CD8-positive, alpha-beta memory T cell (primary cell): Measurements from ENCODE around the gene ANO9. TPM values are rescaled to one million over a fixed set of nuclear protein-coding genes. Genes with fewer than 3 reads are reported as not detected.
A peak's percentile ranks its signal among the peaks of the same experiment; 100 is the strongest.
"Not testable (repeated sequence)": the region's sequence is repeated elsewhere in the genome, so short reads cannot be mapped to it uniquely, and the experiment has no call there.

Source experiments
- CTCF ChIA-PET: fragments of 350-600 bp; sonication (Branson Sonifier 250); formaldehyde crosslinking; loops from one replicate; lab custom pipeline; 2021; ENCODE audit warnings: antibody characterized with exemption; lab: Charles Lee
- POLR2A ChIA-PET: fragments of 350-600 bp; sonication (Branson Sonifier 250); formaldehyde crosslinking; loops from one replicate; lab custom pipeline; 2021; ENCODE audit warnings: antibody characterized with exemption; lab: Charles Lee
- DNase-seq, 5 donors: peaks; one replicate each; pipeline versions ENCODE4 v3.0.0 to v3.0.0-alpha.2; 2020 to 2022; ENCODE audit warnings: mixed read lengths in 1 of 5
- H3K27ac ChIP-seq: one replicate; pipeline ENCODE4 v1.7.0; 2013; ENCODE audit warnings: low read depth, mild to moderate bottlenecking, low read length, moderate library complexity
- H3K27me3 ChIP-seq: 2 replicates; pipeline ENCODE4 v1.7.0; 2013; ENCODE audit warnings: low read length, mild to moderate bottlenecking; ENCODE audit not compliant: insufficient read depth, poor library complexity, severe bottlenecking
- H3K36me3 ChIP-seq: 2 replicates; pipeline ENCODE4 v1.7.0; 2013; ENCODE audit warnings: mild to moderate bottlenecking, low read length, moderate library complexity; ENCODE audit not compliant: insufficient read depth
- H3K4me1 ChIP-seq: 2 replicates; pipeline ENCODE4 v1.7.0; 2013; ENCODE audit warnings: mild to moderate bottlenecking, low read length, moderate library complexity; ENCODE audit not compliant: insufficient read depth
- H3K4me3 ChIP-seq: 2 replicates; pipeline ENCODE4 v1.7.0; 2013; ENCODE audit warnings: mild to moderate bottlenecking, low read length
- H3K9me3 ChIP-seq: 2 replicates; pipeline ENCODE4 v1.7.0; 2013; ENCODE audit warnings: mild to moderate bottlenecking, low read length
- H3K27ac Mint-ChIP-seq, 8 donors: one replicate each; pipeline ENCODE4 v1.8.0; 2020 to 2021; ENCODE audit warnings: mixed read lengths in 8 of 8, mild to moderate bottlenecking in 6 of 8, inconsistent platforms in 3 of 8, moderate library complexity in 3 of 8
- H3K27me3 Mint-ChIP-seq, 2 donors: one replicate each; pipeline ENCODE4 v1.8.0; 2020 to 2021; ENCODE audit warnings: mixed read lengths in 2 of 2, mild to moderate bottlenecking in 1 of 2, moderate library complexity in 1 of 2
- H3K36me3 Mint-ChIP-seq, 3 donors: one replicate each; pipeline ENCODE4 v1.8.0; 2020 to 2021; ENCODE audit warnings: mixed read lengths in 3 of 3, inconsistent platforms in 1 of 3, mild to moderate bottlenecking in 1 of 3
- H3K4me1 Mint-ChIP-seq, 3 donors: one replicate each; pipeline ENCODE4 v1.8.0; 2020 to 2021; ENCODE audit warnings: mixed read lengths in 3 of 3, inconsistent platforms in 1 of 3, mild to moderate bottlenecking in 1 of 3
- H3K4me3 Mint-ChIP-seq, 7 donors: one replicate each; pipeline ENCODE4 v1.8.0; 2020 to 2021; ENCODE audit warnings: mixed read lengths in 7 of 7, mild to moderate bottlenecking in 6 of 7, moderate library complexity in 4 of 7, inconsistent platforms in 2 of 7
- H3K9me3 Mint-ChIP-seq, 5 donors: one replicate each; pipeline ENCODE4 v1.8.0; 2020 to 2022; ENCODE audit warnings: mixed read lengths in 5 of 5, mild to moderate bottlenecking in 3 of 5, moderate library complexity in 2 of 5, inconsistent platforms in 1 of 5
- polyA plus RNA-seq: library from polyadenylated mRNA; unstranded; fragments of 300-500 nt; fragmentation: Illumina TruSeq; gene quantifications from one replicate; pipeline ENCODE4 v1.2.3, GENCODE V29; 2021
- total RNA-seq, 2 experiments: library from RNA; stranded (reverse); gene quantifications; one replicate each; pipeline ENCODE4 v1.2.3, GENCODE V29; 2021

The ANO9 gene
- total and polyA plus RNA-seq, 3 experiments from 2014 or later, result 12.2 to 26.4 (median 25.3) TPM

- no peak for DNase-seq
- Mint-ChIP-seq H3K27me3 (no peaks in the 10 kb centered on the region), H3K4me3 (no peak overlapping the region), H3K4me1 (peaks cover 0 to 29% (median 12%) of the 10 kb centered on the region in 3 donors), H3K9me3 (no peaks in the 10 kb centered on the region), H3K36me3 (peaks cover 0 to 16% (median 0%) of the 10 kb centered on the region in 3 donors), H3K27ac (peak overlapping the region in 2 of 8 donors; percentile 71 to 89)
- Histone ChIP-seq H3K4me1 (peaks cover 20% of the 10 kb centered on the region), H3K36me3 (no peaks in the 10 kb centered on the region), H3K27ac (no peak overlapping the region), H3K27me3 (no peaks in the 10 kb centered on the region), H3K4me3 (no peak overlapping the region), H3K9me3 (no peaks in the 10 kb centered on the region)
- POLR2A ChIA-PET, result interaction anchor here (0.6 to 3.3 kb wide), 5 partner anchors 8 to 138 kb away, joined by 3 to 62 read pairs (median 8); partner anchors contain the start of genes PTDSS2 and SIGIRR
- CTCF ChIA-PET, result interaction anchor here (1.1 to 10.3 kb wide), 2 partner anchors 42 to 156 kb away, joined by 3 to 158 read pairs; partner anchors contain the start of genes ANO9 and PTDSS2
These were observed 37.1 kb downstream of the ANO9 start for GRCh38 chr11:404551-405264.

- Histone ChIP-seq H3K4me1 (peaks cover 20% of the 10 kb centered on the region), H3K27me3 (no peaks in the 10 kb centered on the region), H3K4me3 (no peak overlapping the region), H3K9me3 (no peaks in the 10 kb centered on the region), H3K27ac (no peak overlapping the region), H3K36me3 (no peaks in the 10 kb centered on the region)
- Mint-ChIP-seq H3K27me3 (no peaks in the 10 kb centered on the region), H3K9me3 (no peaks in the 10 kb centered on the region), H3K27ac (peak overlapping the region in 1 of 8 donors; percentile 58), H3K4me3 (no peak overlapping the region), H3K36me3 (peaks cover 0 to 8% (median 0%) of the 10 kb centered on the region in 3 donors), H3K4me1 (peaks cover 0 to 21% (median 12%) of the 10 kb centered on the region in 3 donors)
- DNase-seq, result no peak
- ChIA-PET POLR2A (interaction anchor here (0.9 to 1.1 kb wide), 2 partner anchors 9 to 38 kb away, joined by 3 to 4 read pairs; no protein-coding TSS in a partner anchor), CTCF (interaction anchor here (10.3 kb wide), 1 partner anchor 43 kb away, joined by 158 read pairs; the partner anchor contains the start of genes ANO9 and PTDSS2)
These were observed 37.9 kb downstream of the ANO9 start for GRCh38 chr11:403761-404431.

- Mint-ChIP-seq H3K36me3 (peaks cover 0 to 4% (median 0%) of the 10 kb centered on the region in 3 donors), H3K27ac (no peak overlapping the region), H3K4me3 (no peak overlapping the region), H3K4me1 (peaks cover 0 to 16% (median 12%) of the 10 kb centered on the region in 3 donors), H3K9me3 (no peaks in the 10 kb centered on the region), H3K27me3 (no peaks in the 10 kb centered on the region)
- no peak overlapping the region for H3K27ac ChIP-seq
- ChIA-PET CTCF (interaction anchor here (10.3 kb wide), 1 partner anchor 43 kb away, joined by 158 read pairs; the partner anchor contains the start of genes ANO9 and PTDSS2), POLR2A (interaction anchor here (0.9 kb wide), 1 partner anchor 9 kb away, joined by 3 read pairs; no protein-coding TSS in a partner anchor)
- H3K36me3 ChIP-seq, result no peaks in the 10 kb centered on the region
- H3K9me3 ChIP-seq, result no peaks in the 10 kb centered on the region
- peaks cover 19% of the 10 kb centered on the region for H3K4me1 ChIP-seq
- H3K4me3 ChIP-seq, result no peak overlapping the region
- no peaks in the 10 kb centered on the region for H3K27me3 ChIP-seq
- no peak for DNase-seq
These were observed 38.6 kb downstream of the ANO9 start for GRCh38 chr11:403021-403760.

- H3K27ac ChIP-seq, H3K4me3 ChIP-seq, H3K27ac Mint-ChIP-seq, H3K4me3 Mint-ChIP-seq, H3K36me3 ChIP-seq, H3K9me3 ChIP-seq, POLR2A ChIA-PET, H3K27me3 Mint-ChIP-seq, H3K9me3 Mint-ChIP-seq, H3K27me3 ChIP-seq, CTCF ChIA-PET, H3K4me1 ChIP-seq, DNase-seq, H3K36me3 Mint-ChIP-seq: not testable (repeated sequence)
- H3K4me1 Mint-ChIP-seq, result peaks cover 0 to 16% (median 5%) of the 10 kb centered on the region in 3 donors
These were observed 40.6 kb downstream of the ANO9 start for GRCh38 chr11:401196-401595.

GRCh38 chr11:400241-400689 lies 41.5 kb downstream of the ANO9 start:
- Mint-ChIP-seq H3K4me3 (no peak overlapping the region), H3K27me3 (no peaks in the 10 kb centered on the region), H3K36me3 (peaks cover 0 to under 1% (median 0%) of the 10 kb centered on the region in 3 donors), H3K4me1 (peaks cover 0 to 12% (median 1%) of the 10 kb centered on the region in 3 donors), H3K9me3 (no peaks in the 10 kb centered on the region), H3K27ac (no peak overlapping the region)
- ChIA-PET CTCF (interaction anchor here (1.3 kb wide), 1 partner anchor 48 kb away, joined by 5 read pairs; no protein-coding TSS in a partner anchor), POLR2A (no interaction called here)
- no peak overlapping the region for H3K27ac ChIP-seq
- no peak overlapping the region for H3K4me3 ChIP-seq
- no peaks in the 10 kb centered on the region for H3K36me3 ChIP-seq
- no peaks in the 10 kb centered on the region for H3K27me3 ChIP-seq
- no peaks in the 10 kb centered on the region for H3K9me3 ChIP-seq
- peaks cover 4% of the 10 kb centered on the region for H3K4me1 ChIP-seq
- no peak for DNase-seq

- Mint-ChIP-seq H3K4me3 (no peak overlapping the region), H3K27me3 (no peaks in the 10 kb centered on the region)
- POLR2A ChIA-PET, result no interaction called here
These were observed 42.0 kb downstream of the ANO9 start for GRCh38 chr11:399731-400211.

GRCh38 chr11:398826-399225 lies 43.0 kb downstream of the ANO9 start:
- Histone ChIP-seq H3K27ac (no peak overlapping the region), H3K4me3 (no peak overlapping the region), H3K27me3 (no peaks in the 10 kb centered on the region), H3K36me3 (no peaks in the 10 kb centered on the region), H3K9me3 (no peaks in the 10 kb centered on the region), H3K4me1 (peaks cover 4% of the 10 kb centered on the region)
- Mint-ChIP-seq H3K4me3 (peak overlapping the region in 1 of 7 donors; percentile 8), H3K27me3 (peaks cover 0 to 2% of the 10 kb centered on the region in 2 donors), H3K9me3 (no peaks in the 10 kb centered on the region), H3K4me1 (peaks cover 0 to 11% (median 0%) of the 10 kb centered on the region in 3 donors), H3K27ac (peak overlapping the region in 1 of 8 donors; percentile 63), H3K36me3 (no peaks in the 10 kb centered on the region)
- no peak for DNase-seq
- ChIA-PET POLR2A (no interaction called here), CTCF (no interaction called here)

More at GRCh38 chr11:399731-400211, 42.0 kb downstream of the ANO9 start:
- peaks cover 4% of the 10 kb centered on the region for H3K4me1 ChIP-seq
- no peaks in the 10 kb centered on the region for H3K27me3 ChIP-seq
- H3K36me3 Mint-ChIP-seq, result no peaks in the 10 kb centered on the region
- H3K9me3 ChIP-seq, result no peaks in the 10 kb centered on the region
- CTCF ChIA-PET, result interaction anchor here (1.3 kb wide), 1 partner anchor 49 kb away, joined by 5 read pairs; no protein-coding TSS in a partner anchor
- H3K36me3 ChIP-seq, result no peaks in the 10 kb centered on the region
- no peaks in the 10 kb centered on the region for H3K9me3 Mint-ChIP-seq
- H3K4me1 Mint-ChIP-seq, result peaks cover 0 to 11% (median 0%) of the 10 kb centered on the region in 3 donors
- no peak for DNase-seq
- no peak overlapping the region for H3K27ac ChIP-seq
- H3K27ac Mint-ChIP-seq, result peak overlapping the region in 1 of 8 donors; percentile 35
- no peak overlapping the region for H3K4me3 ChIP-seq
